LNCaP clone FGC (cell line): ENCODE results near the gene MC1R.

ENCODE experiments used
- DNase-seq: peaks from one replicate; pipeline ENCODE4 v3.0.0-alpha.2; 2011; ENCODE audit warnings: low read depth
- H3K4me3 ChIP-seq: 2 replicates; pipeline ENCODE4 v1.5.1; 2011; ENCODE audit warnings: mild to moderate bottlenecking, low read depth, low read length, control low read depth
- TF ChIP-seq, protein P1 (sequence below): IDR thresholded peaks from 2 replicates; pipeline ENCODE4 v1.5.1; 2012; ENCODE audit warnings: mild to moderate bottlenecking; ENCODE audit not compliant: control insufficient read depth, insufficient read depth; ENCODE audit errors: extremely low read depth

MC1R gene

DNA sequence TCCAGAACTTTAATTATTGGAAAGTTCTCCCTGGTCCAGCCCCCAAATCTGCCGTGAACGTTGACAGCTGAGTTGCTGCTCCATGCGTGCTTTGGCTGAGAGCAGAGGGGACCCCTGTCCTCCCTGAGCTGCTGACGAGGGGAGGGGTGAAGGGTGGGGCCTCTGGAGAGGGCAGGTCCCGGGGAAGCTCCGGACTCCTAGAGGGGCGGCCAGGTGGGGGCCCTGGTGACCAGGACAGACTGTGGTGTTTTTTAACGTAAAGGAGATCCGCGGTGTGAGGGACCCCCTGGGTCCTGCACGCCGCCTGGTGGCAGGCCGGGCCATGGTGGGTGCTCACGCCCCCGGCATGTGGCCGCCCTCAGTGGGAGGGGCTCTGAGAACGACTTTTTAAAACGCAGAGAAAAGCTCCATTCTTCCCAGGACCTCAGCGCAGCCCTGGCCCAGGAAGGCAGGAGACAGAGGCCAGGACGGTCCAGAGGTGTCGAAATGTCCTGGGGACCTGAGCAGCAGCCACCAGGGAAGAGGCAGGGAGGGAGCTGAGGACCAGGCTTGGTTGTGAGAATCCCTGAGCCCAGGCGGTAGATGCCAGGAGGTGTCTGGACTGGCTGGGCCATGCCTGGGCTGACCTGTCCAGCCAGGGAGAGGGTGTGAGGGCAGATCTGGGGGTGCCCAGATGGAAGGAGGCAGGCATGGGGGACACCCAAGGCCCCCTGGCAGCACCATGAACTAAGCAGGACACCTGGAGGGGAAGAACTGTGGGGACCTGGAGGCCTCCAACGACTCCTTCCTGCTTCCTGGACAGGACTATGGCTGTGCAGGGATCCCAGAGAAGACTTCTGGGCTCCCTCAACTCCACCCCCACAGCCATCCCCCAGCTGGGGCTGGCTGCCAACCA is at the start of gene MC1R:
Gene MC1R (plus strand): TSS at position 410 of the 895 bp plus-strand sequence. CDS start 397 bp downstream, at position 807.
- no peak for DNase-seq
- TF ChIP-seq, protein P1, sequence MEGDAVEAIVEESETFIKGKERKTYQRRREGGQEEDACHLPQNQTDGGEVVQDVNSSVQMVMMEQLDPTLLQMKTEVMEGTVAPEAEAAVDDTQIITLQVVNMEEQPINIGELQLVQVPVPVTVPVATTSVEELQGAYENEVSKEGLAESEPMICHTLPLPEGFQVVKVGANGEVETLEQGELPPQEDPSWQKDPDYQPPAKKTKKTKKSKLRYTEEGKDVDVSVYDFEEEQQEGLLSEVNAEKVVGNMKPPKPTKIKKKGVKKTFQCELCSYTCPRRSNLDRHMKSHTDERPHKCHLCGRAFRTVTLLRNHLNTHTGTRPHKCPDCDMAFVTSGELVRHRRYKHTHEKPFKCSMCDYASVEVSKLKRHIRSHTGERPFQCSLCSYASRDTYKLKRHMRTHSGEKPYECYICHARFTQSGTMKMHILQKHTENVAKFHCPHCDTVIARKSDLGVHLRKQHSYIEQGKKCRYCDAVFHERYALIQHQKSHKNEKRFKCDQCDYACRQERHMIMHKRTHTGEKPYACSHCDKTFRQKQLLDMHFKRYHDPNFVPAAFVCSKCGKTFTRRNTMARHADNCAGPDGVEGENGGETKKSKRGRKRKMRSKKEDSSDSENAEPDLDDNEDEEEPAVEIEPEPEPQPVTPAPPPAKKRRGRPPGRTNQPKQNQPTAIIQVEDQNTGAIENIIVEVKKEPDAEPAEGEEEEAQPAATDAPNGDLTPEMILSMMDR: no peak
- no peak within 1 kb of the TSS for H3K4me3 ChIP-seq

DNA sequence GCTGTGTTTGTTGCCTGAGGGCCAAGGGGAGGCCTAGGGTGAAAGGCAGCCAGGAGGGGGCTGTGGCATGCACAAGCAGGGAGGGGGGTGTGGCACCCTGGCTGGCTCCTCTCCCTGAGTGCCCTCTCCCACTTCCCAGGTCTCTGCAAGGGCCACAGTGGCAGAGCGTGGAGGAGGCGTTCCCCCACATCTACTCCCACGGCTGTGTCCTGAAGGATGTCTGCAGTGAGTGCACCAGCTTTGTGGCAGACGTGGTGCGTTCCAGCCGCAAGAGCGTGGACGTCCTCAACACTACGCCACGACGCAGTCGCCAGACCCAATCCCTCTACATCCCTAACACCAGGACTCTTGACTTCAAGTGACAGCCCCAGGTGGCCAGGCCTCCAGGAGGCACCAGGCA is 48.8 kb upstream of the MC1R start:
- no peak overlapping the region for H3K4me3 ChIP-seq
- TF ChIP-seq, protein P1: no peak
- DNase-seq: no peak

GRCh38 chr16:89870440-89870839 is 48.2 kb upstream of the MC1R start:
- no peak overlapping the region for H3K4me3 ChIP-seq
- TF ChIP-seq, protein P1: no peak

GRCh38 chr16:89871895-89872294 is 46.8 kb upstream of the MC1R start:
- no peak overlapping the region for H3K4me3 ChIP-seq
- TF ChIP-seq, protein P1: no peak

More at GRCh38 chr16:89870440-89870839, 48.2 kb upstream of the MC1R start:
- DNase-seq: no peak

GRCh38 chr16:89873109-89873971 is 45.3 kb upstream of the MC1R start, which contains the start of gene TCF25:
TSS of gene TCF25 (plus strand) at chr16:89873592. CDS start at chr16:89873668, 76 bp downstream.
- peak; percentile 44 for DNase-seq

More at GRCh38 chr16:89871895-89872294, 46.8 kb upstream of the MC1R start:
- DNase-seq: no peak

More at GRCh38 chr16:89873109-89873971, 45.3 kb upstream of the MC1R start, which contains the start of gene TCF25:
- TF ChIP-seq, protein P1: no peak
- peak within 1 kb of the TSS; percentile 82 for H3K4me3 ChIP-seq
